PC-9 (cell line): ENCODE data around the gene HSPG2.

Source experiments
- CTCF ChIP-seq: fragments of 200-600 bp; sonication (generic); conservative IDR thresholded peaks from 2 replicates; pipeline ENCODE4 v1.6.1; 2017; ENCODE audit warnings: mixed run types, antibody characterized with exemption, mild to moderate bottlenecking, moderate library complexity
- EZH2 ChIP-seq: fragments of 200-600 bp; sonication (generic); IDR thresholded peaks from 2 replicates; pipeline ENCODE4 v1.8.0; 2017; ENCODE audit warnings: antibody characterized with exemption, low read depth

- TF ChIP-seq CTCF, result no peak
- no peak for TF ChIP-seq EZH2
Observed at GRCh38 chr1:21859669-21860179, 77.4 kb downstream of the HSPG2 start.
